SK-N-SH (cell line): Measurements from ENCODE around the gene NHLRC2. TPM values are rescaled to one million over a fixed set of nuclear protein-coding genes. Genes with fewer than 3 reads are reported as not detected.

Source experiments
- CTCF ChIA-PET: fragments of 300-600, 350-600 bp; formaldehyde crosslinking; extraction: SDS; loops from one replicate; lab custom pipeline; 2021; lab: Yijun Ruan, JAX
- POLR2A ChIA-PET: fragments of 350-600 bp; sonication (Branson Sonifier 250); formaldehyde crosslinking; extraction: SDS; loops from one replicate; lab custom pipeline; 2020; ENCODE audit warnings: antibody characterized with exemption, inconsistent platforms; lab: Yijun Ruan, JAX
- DNase-seq: peaks from one replicate; pipeline ENCODE4 v3.0.0; 2012
- H2AFZ ChIP-seq: fragments of 200-600 bp; sonication (generic); 2 replicates; pipeline ENCODE4 v1.8.1; 2016; ENCODE audit warnings: antibody characterized with exemption, mild to moderate bottlenecking, low read depth
- H3F3A ChIP-seq: fragments of 200-600 bp; sonication (generic); replicated peaks from 2 replicates; pipeline ENCODE3; 2016; ENCODE audit warnings: antibody characterized with exemption, mild to moderate bottlenecking; ENCODE audit not compliant: insufficient read depth
- H3K27ac ChIP-seq, 2 experiments: fragments of 200-500 bp in 1 of 2; fragments of 200-600 bp in 1 of 2; sonication (Bioruptor generic) in 1 of 2; sonication (generic), shearing (Covaris generic) in 1 of 2; 2 replicates each; pipeline versions ENCODE4 v1.5.1 to v1.6.1; 2014 to 2016; ENCODE audit warnings: low read depth in 2 of 2, inconsistent platforms in 1 of 2, low read length in 1 of 2, mild to moderate bottlenecking in 1 of 2, mixed read lengths in 1 of 2
- H3K27me3 ChIP-seq: fragments of 200-600 bp; sonication (generic), shearing (Covaris generic); 2 replicates; pipeline ENCODE4 v1.6.1; 2016; ENCODE audit warnings: mixed run types; ENCODE audit not compliant: insufficient read depth
- H3K36me3 ChIP-seq, 2 experiments: fragments of 200-500 bp in 1 of 2; fragments of 200-600 bp in 1 of 2; sonication (Bioruptor generic) in 1 of 2; sonication (generic) in 1 of 2; replicated peaks in 1 of 2; 2 replicates each; pipeline versions ENCODE3 to v1.5.1; 2014 to 2016; ENCODE audit warnings: low read length in 1 of 2, mild to moderate bottlenecking in 1 of 2; ENCODE audit not compliant: insufficient read depth in 2 of 2, control insufficient read depth in 1 of 2
- H3K4me1 ChIP-seq, 2 experiments: fragments of 200-500 bp in 1 of 2; fragments of 200-600 bp in 1 of 2; sonication (Bioruptor generic) in 1 of 2; sonication (generic), shearing (Covaris generic) in 1 of 2; 2 replicates each; pipeline versions ENCODE4 v1.5.1 to v1.6.1; 2014 to 2016; ENCODE audit warnings: low read depth in 1 of 2, low read length in 1 of 2, mixed run types in 1 of 2; ENCODE audit not compliant: insufficient read depth in 2 of 2, control insufficient read depth in 1 of 2
- H3K4me2 ChIP-seq: fragments of 200-600 bp; sonication (generic), shearing (Covaris generic); 2 replicates; pipeline ENCODE4 v1.6.1; 2017; ENCODE audit warnings: mixed run types
- H3K4me3 ChIP-seq, 2 experiments: fragments of 200-500 bp in 1 of 2; fragments of 200-600 bp in 1 of 2; sonication (Bioruptor generic) in 1 of 2; sonication (generic), shearing (Covaris generic) in 1 of 2; 2 replicates each; pipeline versions ENCODE4 v1.5.1 to v1.8.1; 2014 to 2016; ENCODE audit warnings: low read depth in 2 of 2, inconsistent platforms in 1 of 2, low read length in 1 of 2, mild to moderate bottlenecking in 1 of 2, mixed read lengths in 1 of 2, moderate library complexity in 1 of 2
- H3K79me2 ChIP-seq: fragments of 200-600 bp; sonication (generic); 2 replicates; pipeline ENCODE4 v1.8.1; 2017; ENCODE audit warnings: mild to moderate bottlenecking; ENCODE audit not compliant: insufficient read depth
- H3K9ac ChIP-seq: fragments of 200-600 bp; sonication (generic); 2 replicates; pipeline ENCODE4 v1.6.1; 2017; ENCODE audit warnings: mixed run types
- H3K9me2 ChIP-seq: fragments of 200-600 bp; sonication (generic); 2 replicates; pipeline ENCODE4 v1.6.1; 2017; ENCODE audit warnings: mixed run types
- H3K9me3 ChIP-seq: fragments of 200-600 bp; sonication (generic); 2 replicates; pipeline ENCODE4 v1.6.1; 2017; ENCODE audit warnings: mixed run types, mild to moderate bottlenecking, moderate library complexity
- H4K20me1 ChIP-seq: fragments of 200-600 bp; sonication (generic); 2 replicates; pipeline ENCODE4 v1.6.1; 2017; ENCODE audit warnings: mild to moderate bottlenecking, mixed run types; ENCODE audit not compliant: insufficient read depth
- CHD2 ChIP-seq: fragments of 150-350 bp; IDR thresholded peaks from 2 replicates; pipeline ENCODE4 v1.6.1; 2018; ENCODE audit warnings: low read length; ENCODE audit not compliant: partially characterized antibody
- ELF1 ChIP-seq: IDR thresholded peaks from 2 replicates; pipeline ENCODE4 v1.4.0; 2012
- EP300 ChIP-seq, 2 experiments: IDR thresholded peaks; 2 replicates each; pipeline versions ENCODE4 v1.4.0 to v1.6.1; 2012; ENCODE audit warnings: borderline replicate concordance in 1 of 2, low read depth in 1 of 2, low read length in 1 of 2
- FOSL2 ChIP-seq: IDR thresholded peaks from 2 replicates; pipeline ENCODE4 v1.4.0; 2012; ENCODE audit warnings: low read depth, mild to moderate bottlenecking, moderate library complexity, borderline replicate concordance
- FOXJ3 ChIP-seq: sonication (generic); formaldehyde crosslinking; IDR thresholded peaks from 2 replicates; pipeline ENCODE4 v1.5.1; 2020; ENCODE audit warnings: mild to moderate bottlenecking, missing genetic modification reagents
- FOXM1 ChIP-seq: IDR thresholded peaks from 2 replicates; pipeline ENCODE4 v1.4.0; 2012; ENCODE audit warnings: low read depth, mild to moderate bottlenecking
- GATA2 ChIP-seq: sonication (generic); formaldehyde crosslinking; IDR thresholded peaks from 2 replicates; pipeline ENCODE4 v1.5.0; 2020; ENCODE audit warnings: mild to moderate bottlenecking, missing genetic modification reagents
- NFIC ChIP-seq: IDR thresholded peaks from 2 replicates; pipeline ENCODE4 v1.4.0; 2012; ENCODE audit warnings: borderline replicate concordance
- NRF1 ChIP-seq: IDR thresholded peaks from 2 replicates; pipeline ENCODE4 v1.6.1; 2012; ENCODE audit warnings: low read depth, mild to moderate bottlenecking, low read length
- POLR2AphosphoS5 ChIP-seq: IDR thresholded peaks from 2 replicates; pipeline ENCODE4 v1.6.1; 2012; ENCODE audit warnings: low read depth, low read length
- RXRA ChIP-seq: IDR thresholded peaks from 2 replicates; pipeline ENCODE4 v1.4.0; 2012; ENCODE audit warnings: low read depth, mild to moderate bottlenecking, borderline replicate concordance
- TCF12 ChIP-seq: IDR thresholded peaks from 2 replicates; pipeline ENCODE4 v1.4.0; 2012
- TEAD4 ChIP-seq: IDR thresholded peaks from 2 replicates; pipeline ENCODE4 v1.4.0; 2012; ENCODE audit warnings: mild to moderate bottlenecking, borderline replicate concordance; ENCODE audit not compliant: insufficient read depth
- WGBS: methylation state at CpG from one replicate; pipeline ENCODE4 v1.1.6; 2017; ENCODE audit warnings: low lambda C conversion rate; 5-methylcytosine and 5-hydroxymethylcytosine counted together
- polyA plus RNA-seq, 3 experiments: library from polyadenylated mRNA; depleted of rRNA; stranded (reverse); fragments of >200 nt; gene quantifications; 2 replicates each; pipeline ENCODE4 v1.2.3, GENCODE V29; 2012
- TF ChIP-seq, protein P1 (sequence below): IDR thresholded peaks from 2 replicates; pipeline ENCODE4 v1.4.0; 2012; ENCODE audit warnings: low read depth, borderline replicate concordance
- TF ChIP-seq, protein P2 (sequence below): IDR thresholded peaks from 2 replicates; pipeline ENCODE4 v1.4.0; 2012; ENCODE audit warnings: low read depth
- TF ChIP-seq, protein P3 (sequence below): fragments of 150-350 bp; IDR thresholded peaks from 2 replicates; pipeline ENCODE4 v1.6.1; 2016; ENCODE audit warnings: mild to moderate bottlenecking, low read depth, low read length
- TF ChIP-seq, protein P4 (sequence below): IDR thresholded peaks from 2 replicates; pipeline ENCODE4 v1.6.1; 2012; ENCODE audit warnings: mild to moderate bottlenecking, low read depth, low read length, moderate library complexity
- TF ChIP-seq, protein P5 (sequence below): IDR thresholded peaks from 2 replicates; pipeline ENCODE4 v1.4.0; 2012; ENCODE audit warnings: low read depth, borderline replicate concordance

The NHLRC2 gene
- polyA plus RNA-seq, 1 of the 3 experiments (the other 2 are of a cell fraction): 2.8 TPM

DNA sequence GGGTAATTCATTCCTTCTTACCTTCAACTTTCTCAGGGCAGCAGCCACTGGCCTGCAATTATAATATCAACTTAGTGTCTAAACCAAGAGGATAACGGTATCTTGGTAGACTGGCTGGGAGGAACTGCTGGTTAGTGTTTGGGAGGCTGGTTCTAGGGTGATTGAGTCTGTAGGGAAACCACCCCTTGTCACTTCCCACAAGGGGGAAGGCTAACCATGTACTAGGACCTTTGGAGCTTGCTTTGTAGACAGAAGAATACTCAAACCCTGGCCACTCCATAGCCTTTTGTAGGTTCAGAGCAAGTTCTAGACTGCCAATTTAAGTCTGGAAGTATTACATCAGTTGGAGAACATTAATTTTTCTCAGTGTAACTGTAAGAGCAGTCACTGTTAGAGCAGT, 51.3 kb downstream of the NHLRC2 start (continued):
- TF ChIP-seq ELF1 (no peak), POLR2AphosphoS5 (no peak), EP300 (IDR thresholded peaks at IDR 0.05; ENCODE audit: borderline replicate concordance in 1 of 2, low read depth in 1 of 2, low read length in 1 of 2) (no peak)
- TF ChIP-seq, protein P1, sequence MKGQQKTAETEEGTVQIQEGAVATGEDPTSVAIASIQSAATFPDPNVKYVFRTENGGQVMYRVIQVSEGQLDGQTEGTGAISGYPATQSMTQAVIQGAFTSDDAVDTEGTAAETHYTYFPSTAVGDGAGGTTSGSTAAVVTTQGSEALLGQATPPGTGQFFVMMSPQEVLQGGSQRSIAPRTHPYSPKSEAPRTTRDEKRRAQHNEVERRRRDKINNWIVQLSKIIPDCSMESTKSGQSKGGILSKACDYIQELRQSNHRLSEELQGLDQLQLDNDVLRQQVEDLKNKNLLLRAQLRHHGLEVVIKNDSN: no peak
- TF ChIP-seq, protein P2, sequence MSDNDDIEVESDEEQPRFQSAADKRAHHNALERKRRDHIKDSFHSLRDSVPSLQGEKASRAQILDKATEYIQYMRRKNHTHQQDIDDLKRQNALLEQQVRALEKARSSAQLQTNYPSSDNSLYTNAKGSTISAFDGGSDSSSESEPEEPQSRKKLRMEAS: no peak

DNA sequence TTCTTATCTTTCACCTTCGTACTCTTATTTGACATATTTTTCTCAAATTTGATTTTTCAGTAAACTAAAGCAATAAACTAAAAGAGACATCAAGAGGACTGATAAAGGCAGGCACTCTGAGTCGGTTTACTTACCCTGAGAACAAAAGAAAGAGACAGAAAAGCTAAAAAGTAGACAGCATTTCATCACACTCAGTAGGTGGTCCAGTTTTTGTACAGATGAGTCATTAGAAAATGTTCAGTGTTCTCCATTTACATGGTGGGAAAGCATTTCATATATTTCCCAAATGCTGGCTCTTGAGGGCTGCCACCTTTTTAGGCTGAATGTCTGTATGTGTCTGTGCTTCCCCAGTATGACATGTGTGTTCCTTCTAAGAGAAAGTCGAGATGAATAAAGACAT, 52.7 kb downstream of the NHLRC2 start:
- no peaks in the 10 kb centered on the region for H4K20me1 ChIP-seq
- no peak for DNase-seq
- TF ChIP-seq CHD2: no peak
- TF ChIP-seq EP300 (IDR thresholded peaks at IDR 0.05; ENCODE audit: borderline replicate concordance in 1 of 2, low read depth in 1 of 2, low read length in 1 of 2): no peak
- no peak for TF ChIP-seq NFIC
- no peak for TF ChIP-seq FOXJ3 (CRISPR knock-in tag)
- no peak for TF ChIP-seq FOSL2
- TF ChIP-seq, protein P3, sequence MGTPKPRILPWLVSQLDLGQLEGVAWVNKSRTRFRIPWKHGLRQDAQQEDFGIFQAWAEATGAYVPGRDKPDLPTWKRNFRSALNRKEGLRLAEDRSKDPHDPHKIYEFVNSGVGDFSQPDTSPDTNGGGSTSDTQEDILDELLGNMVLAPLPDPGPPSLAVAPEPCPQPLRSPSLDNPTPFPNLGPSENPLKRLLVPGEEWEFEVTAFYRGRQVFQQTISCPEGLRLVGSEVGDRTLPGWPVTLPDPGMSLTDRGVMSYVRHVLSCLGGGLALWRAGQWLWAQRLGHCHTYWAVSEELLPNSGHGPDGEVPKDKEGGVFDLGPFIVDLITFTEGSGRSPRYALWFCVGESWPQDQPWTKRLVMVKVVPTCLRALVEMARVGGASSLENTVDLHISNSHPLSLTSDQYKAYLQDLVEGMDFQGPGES: no peak
- no peak overlapping the region for H2AFZ ChIP-seq
- peaks cover 0 to 7% of the 10 kb centered on the region in 2 experiments; a peak in 1 of 4 replicates for H3K4me1 ChIP-seq
- peaks cover 4% of the 10 kb centered on the region for H3F3A ChIP-seq
- H3K9ac ChIP-seq: no peak overlapping the region
- H3K4me2 ChIP-seq: no peak overlapping the region
- WGBS: 73% methylated on average over 3 of the region's 3 CpGs
- H3K79me2 ChIP-seq: no peaks in the 10 kb centered on the region
- peaks cover 77 to 78% of the 10 kb centered on the region in 2 experiments for H3K36me3 ChIP-seq
- H3K27me3 ChIP-seq: no peaks in the 10 kb centered on the region
- no peaks in the 10 kb centered on the region for H3K9me2 ChIP-seq
- H3K4me3 ChIP-seq: no peak overlapping the region
- no peak overlapping the region for H3K27ac ChIP-seq
- ChIA-PET CTCF (interaction anchor here (1.5 kb wide), 1 partner anchor 109 kb away, joined by 3 read pairs; no protein-coding TSS in a partner anchor), POLR2A (no interaction called here)
- no peaks in the 10 kb centered on the region for H3K9me3 ChIP-seq

DNA sequence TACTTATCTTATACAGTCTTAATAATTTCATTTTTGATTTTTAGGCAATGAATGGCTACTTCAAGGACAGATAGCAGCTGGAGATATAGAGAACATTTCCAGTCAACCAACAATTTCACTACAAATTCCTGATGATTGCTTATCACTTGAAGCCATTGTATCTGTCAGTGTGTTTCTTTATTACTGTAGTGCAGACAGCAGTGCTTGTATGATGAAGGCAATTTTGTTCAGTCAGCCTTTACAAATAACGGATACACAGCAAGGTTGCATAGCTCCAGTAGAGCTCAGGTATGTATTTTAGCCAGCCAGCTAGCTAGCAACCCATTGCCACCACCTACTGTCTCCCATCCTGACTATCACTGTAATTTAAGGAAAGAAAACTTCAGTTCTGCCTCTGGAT, 53.8 kb downstream of the NHLRC2 start:
- Histone ChIP-seq H3K79me2 (no peaks in the 10 kb centered on the region), H3K4me2 (no peak overlapping the region), H3K27me3 (no peaks in the 10 kb centered on the region), H4K20me1 (no peaks in the 10 kb centered on the region), H3K36me3 (peaks cover 72 to 75% of the 10 kb centered on the region in 2 experiments), H3F3A (peaks cover 4% of the 10 kb centered on the region), H3K9ac (no peak overlapping the region), H2AFZ (no peak overlapping the region), H3K4me3 (no peak overlapping the region), H3K4me1 (peaks cover 0 to 7% of the 10 kb centered on the region in 2 experiments; a peak in 1 of 4 replicates), H3K27ac (no peak overlapping the region), H3K9me3 (no peaks in the 10 kb centered on the region), H3K9me2 (no peaks in the 10 kb centered on the region)
- no peak for DNase-seq
- 93% methylated on average over 1 of the region's 1 CpG for WGBS
- POLR2A ChIA-PET: no interaction called here
- CTCF ChIA-PET: interaction anchor here (1.5 kb wide), 1 partner anchor 110 kb away, joined by 3 read pairs; no protein-coding TSS in a partner anchor
- no peak for TF ChIP-seq GATA2 (CRISPR knock-in tag)
- TF ChIP-seq TEAD4: no peak
- TF ChIP-seq POLR2AphosphoS5: no peak
- TF ChIP-seq FOSL2: no peak
- TF ChIP-seq, protein P4, sequence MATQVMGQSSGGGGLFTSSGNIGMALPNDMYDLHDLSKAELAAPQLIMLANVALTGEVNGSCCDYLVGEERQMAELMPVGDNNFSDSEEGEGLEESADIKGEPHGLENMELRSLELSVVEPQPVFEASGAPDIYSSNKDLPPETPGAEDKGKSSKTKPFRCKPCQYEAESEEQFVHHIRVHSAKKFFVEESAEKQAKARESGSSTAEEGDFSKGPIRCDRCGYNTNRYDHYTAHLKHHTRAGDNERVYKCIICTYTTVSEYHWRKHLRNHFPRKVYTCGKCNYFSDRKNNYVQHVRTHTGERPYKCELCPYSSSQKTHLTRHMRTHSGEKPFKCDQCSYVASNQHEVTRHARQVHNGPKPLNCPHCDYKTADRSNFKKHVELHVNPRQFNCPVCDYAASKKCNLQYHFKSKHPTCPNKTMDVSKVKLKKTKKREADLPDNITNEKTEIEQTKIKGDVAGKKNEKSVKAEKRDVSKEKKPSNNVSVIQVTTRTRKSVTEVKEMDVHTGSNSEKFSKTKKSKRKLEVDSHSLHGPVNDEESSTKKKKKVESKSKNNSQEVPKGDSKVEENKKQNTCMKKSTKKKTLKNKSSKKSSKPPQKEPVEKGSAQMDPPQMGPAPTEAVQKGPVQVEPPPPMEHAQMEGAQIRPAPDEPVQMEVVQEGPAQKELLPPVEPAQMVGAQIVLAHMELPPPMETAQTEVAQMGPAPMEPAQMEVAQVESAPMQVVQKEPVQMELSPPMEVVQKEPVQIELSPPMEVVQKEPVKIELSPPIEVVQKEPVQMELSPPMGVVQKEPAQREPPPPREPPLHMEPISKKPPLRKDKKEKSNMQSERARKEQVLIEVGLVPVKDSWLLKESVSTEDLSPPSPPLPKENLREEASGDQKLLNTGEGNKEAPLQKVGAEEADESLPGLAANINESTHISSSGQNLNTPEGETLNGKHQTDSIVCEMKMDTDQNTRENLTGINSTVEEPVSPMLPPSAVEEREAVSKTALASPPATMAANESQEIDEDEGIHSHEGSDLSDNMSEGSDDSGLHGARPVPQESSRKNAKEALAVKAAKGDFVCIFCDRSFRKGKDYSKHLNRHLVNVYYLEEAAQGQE: no peak
- TF ChIP-seq NRF1: no peak
- TF ChIP-seq EP300 (IDR thresholded peaks at IDR 0.05; ENCODE audit: borderline replicate concordance in 1 of 2, low read depth in 1 of 2, low read length in 1 of 2): no peak
- no peak for TF ChIP-seq ELF1
- TF ChIP-seq RXRA: no peak
- TF ChIP-seq TCF12: no peak
- TF ChIP-seq, protein P5, sequence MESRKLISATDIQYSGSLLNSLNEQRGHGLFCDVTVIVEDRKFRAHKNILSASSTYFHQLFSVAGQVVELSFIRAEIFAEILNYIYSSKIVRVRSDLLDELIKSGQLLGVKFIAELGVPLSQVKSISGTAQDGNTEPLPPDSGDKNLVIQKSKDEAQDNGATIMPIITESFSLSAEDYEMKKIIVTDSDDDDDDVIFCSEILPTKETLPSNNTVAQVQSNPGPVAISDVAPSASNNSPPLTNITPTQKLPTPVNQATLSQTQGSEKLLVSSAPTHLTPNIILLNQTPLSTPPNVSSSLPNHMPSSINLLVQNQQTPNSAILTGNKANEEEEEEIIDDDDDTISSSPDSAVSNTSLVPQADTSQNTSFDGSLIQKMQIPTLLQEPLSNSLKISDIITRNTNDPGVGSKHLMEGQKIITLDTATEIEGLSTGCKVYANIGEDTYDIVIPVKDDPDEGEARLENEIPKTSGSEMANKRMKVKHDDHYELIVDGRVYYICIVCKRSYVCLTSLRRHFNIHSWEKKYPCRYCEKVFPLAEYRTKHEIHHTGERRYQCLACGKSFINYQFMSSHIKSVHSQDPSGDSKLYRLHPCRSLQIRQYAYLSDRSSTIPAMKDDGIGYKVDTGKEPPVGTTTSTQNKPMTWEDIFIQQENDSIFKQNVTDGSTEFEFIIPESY: no peak
- no peak for TF ChIP-seq FOXM1
- TF ChIP-seq FOXJ3 (CRISPR knock-in tag): no peak
